Measurements from ENCODE around the gene NSUN4. TPM values are rescaled to one million over a fixed set of nuclear protein-coding genes. Genes with fewer than 3 reads are reported as not detected.

The NSUN4 gene
- total RNA-seq, 4 donors from 2014 or later = 23.4 to 40.0 (median 34.9) TPM

DNA sequence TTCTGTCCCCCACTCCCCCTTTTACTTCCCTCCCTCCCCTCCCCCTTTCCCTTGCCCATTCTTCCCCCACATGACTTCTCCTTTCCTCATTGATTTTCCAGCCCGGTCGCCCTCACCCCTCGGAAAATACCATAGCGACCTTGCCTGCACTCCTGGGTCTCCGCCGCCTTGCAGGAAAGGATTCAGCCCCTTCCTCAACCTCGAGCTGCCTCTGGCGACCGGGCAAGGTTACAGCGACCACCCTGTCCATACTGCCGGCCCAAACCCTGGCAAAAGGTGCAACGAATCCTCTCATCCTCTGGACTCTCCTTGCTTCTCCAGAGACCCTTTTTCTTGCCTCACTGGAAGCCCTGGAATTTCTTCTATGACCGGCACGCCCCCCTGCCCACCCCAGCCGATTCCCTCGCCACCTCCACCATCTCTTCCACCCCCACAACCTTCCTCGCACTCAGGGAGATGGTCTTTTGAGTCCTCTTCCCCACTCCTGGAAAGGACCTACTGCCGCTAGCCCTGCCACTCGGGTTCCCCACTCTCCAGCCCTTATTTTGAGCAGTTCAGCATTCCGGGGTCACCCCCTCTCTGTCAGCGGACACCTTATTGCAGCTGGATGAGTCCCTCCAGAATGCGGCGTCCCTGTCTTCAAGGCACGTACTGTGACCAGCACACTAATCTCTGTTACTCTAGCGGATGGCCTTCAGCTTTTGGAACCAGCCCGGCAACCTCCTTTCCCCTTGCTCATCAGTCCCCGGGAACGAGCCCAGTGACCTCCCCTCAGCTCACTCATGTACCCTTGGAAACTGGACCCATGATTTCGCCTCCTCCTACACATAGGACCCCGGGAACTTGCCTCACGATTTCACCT, 846 bp downstream of the NSUN4 start:
- intact Hi-C loops (cut with DNase I) = loop anchor here (5.0 kb wide), 1 partner anchor 39 kb away; the partner anchor contains the start of genes LRRC41 and UQCRH
- peaks cover 13 to 15% of the 10 kb centered on the region in 2 donors for H3K36me3 ChIP-seq
- peak in 1 of 2 donors; percentile 3 for DNase-seq
- no peaks in the 10 kb centered on the region for H3K27me3 ChIP-seq
- no peaks in the 10 kb centered on the region for H3K9me3 ChIP-seq
- 54 to 59% methylated on average over 31 of the region's 31 CpGs for WGBS, 2 donors
- no peak for TF ChIP-seq POLR2A (IDR thresholded peaks at IDR 0.05)
- TF ChIP-seq, protein P1, sequence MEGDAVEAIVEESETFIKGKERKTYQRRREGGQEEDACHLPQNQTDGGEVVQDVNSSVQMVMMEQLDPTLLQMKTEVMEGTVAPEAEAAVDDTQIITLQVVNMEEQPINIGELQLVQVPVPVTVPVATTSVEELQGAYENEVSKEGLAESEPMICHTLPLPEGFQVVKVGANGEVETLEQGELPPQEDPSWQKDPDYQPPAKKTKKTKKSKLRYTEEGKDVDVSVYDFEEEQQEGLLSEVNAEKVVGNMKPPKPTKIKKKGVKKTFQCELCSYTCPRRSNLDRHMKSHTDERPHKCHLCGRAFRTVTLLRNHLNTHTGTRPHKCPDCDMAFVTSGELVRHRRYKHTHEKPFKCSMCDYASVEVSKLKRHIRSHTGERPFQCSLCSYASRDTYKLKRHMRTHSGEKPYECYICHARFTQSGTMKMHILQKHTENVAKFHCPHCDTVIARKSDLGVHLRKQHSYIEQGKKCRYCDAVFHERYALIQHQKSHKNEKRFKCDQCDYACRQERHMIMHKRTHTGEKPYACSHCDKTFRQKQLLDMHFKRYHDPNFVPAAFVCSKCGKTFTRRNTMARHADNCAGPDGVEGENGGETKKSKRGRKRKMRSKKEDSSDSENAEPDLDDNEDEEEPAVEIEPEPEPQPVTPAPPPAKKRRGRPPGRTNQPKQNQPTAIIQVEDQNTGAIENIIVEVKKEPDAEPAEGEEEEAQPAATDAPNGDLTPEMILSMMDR (IDR thresholded peaks at IDR 0.05) = no peak
- peak overlapping the region in 1 of 3 donors; percentile 50 for H3K4me3 ChIP-seq (replicated peaks in 1 of 3)
- peaks cover 0 to 6% of the 10 kb centered on the region in 2 donors for H3K4me1 ChIP-seq
- H3K27ac ChIP-seq = peak overlapping the region; percentile 93 to 98 (median 98)

DNA sequence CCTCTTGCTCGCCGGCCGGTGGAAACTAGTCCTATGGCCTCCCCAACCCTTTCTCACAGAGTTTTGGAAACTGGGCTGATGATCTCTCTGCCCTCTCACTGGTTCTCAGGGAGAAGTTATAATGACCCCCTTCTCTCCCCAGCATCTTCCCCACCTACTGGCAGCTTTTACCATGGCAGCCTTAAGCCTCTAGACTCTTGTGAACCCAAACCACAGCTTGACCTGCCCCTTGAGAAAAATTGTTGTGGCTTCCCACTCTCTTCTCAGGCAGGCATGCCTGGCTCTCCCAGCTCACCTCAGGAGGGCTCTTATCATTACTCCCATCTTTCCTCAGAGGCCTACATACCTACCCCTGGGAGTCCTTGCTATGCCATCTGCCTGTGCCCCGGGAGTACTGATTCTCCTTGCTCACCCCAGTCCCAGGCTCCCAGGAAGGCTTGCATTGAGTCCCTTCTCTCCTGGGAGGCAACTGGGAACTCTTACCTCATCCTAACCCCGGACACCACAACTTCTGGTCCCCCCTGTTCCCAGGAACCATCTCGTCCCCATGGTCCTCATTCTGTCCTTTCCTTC, 1.6 kb downstream of the NSUN4 start:
- 91 to 93% methylated on average over 6 of the region's 6 CpGs for WGBS, 2 donors
- peaks cover 20 to 21% of the 10 kb centered on the region in 2 donors for H3K36me3 ChIP-seq
- TF ChIP-seq POLR2A (IDR thresholded peaks at IDR 0.05) = no peak
- TF ChIP-seq, protein P1 (IDR thresholded peaks at IDR 0.05) = no peak
- H3K9me3 ChIP-seq = no peaks in the 10 kb centered on the region
- no peak for DNase-seq
- peaks cover 0 to 6% of the 10 kb centered on the region in 2 donors for H3K4me1 ChIP-seq
- peak overlapping the region in 2 of 3 donors; percentile 28 to 98 for H3K27ac ChIP-seq
- intact Hi-C loops (cut with DNase I) = loop anchor here (5.0 kb wide), 1 partner anchor 40 kb away; the partner anchor contains the start of genes LRRC41 and UQCRH
- H3K27me3 ChIP-seq = no peaks in the 10 kb centered on the region
- H3K4me3 ChIP-seq (replicated peaks in 1 of 3) = no peak overlapping the region

- H3K4me1 ChIP-seq = peaks cover 0 to 12% of the 10 kb centered on the region in 2 donors
- WGBS, 2 donors = 94 to 96% methylated on average over 8 of the region's 8 CpGs
- no peak overlapping the region for H3K27ac ChIP-seq
- H3K9me3 ChIP-seq = no peaks in the 10 kb centered on the region
- no peak for DNase-seq
- H3K27me3 ChIP-seq = no peaks in the 10 kb centered on the region
- H3K4me3 ChIP-seq (replicated peaks in 1 of 3) = no peak overlapping the region
- intact Hi-C loops (cut with DNase I) = loop anchor here (5.0 kb wide), 1 partner anchor 41 kb away; the partner anchor contains the start of genes LRRC41 and UQCRH
- no peak for TF ChIP-seq POLR2A (IDR thresholded peaks at IDR 0.05)
- TF ChIP-seq, protein P1 (IDR thresholded peaks at IDR 0.05) = no peak
- H3K36me3 ChIP-seq = peaks cover 21 to 24% of the 10 kb centered on the region in 2 donors
Measured at GRCh38 chr1:46342677-46343350, 2.2 kb downstream of the NSUN4 start.

DNA sequence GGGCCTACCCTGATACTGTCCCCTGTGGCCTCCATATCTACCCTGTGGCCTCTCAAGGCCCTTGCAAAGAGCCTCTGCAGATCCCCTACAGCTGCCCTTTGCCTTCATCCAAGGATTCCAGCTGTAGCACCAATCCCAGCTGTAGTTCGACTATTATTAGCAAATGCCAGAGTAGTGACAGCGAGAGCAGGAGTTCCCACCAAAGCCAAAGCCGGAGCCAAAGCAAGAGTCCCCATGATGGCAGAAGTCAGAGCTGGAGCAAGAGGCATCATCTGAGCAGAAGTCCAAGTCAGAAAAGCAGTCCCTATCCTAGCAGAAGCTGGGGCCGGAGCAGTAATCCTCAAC, 2.7 kb downstream of the NSUN4 start:
- WGBS, 2 donors = 90 to 91% methylated on average over 4 of the region's 4 CpGs

More for the DNA sequence above, 2.7 kb downstream of the NSUN4 start:
- intact Hi-C loops (cut with DNase I) = loop anchor here (5.0 kb wide), 1 partner anchor 41 kb away; the partner anchor contains the start of genes LRRC41 and UQCRH
- TF ChIP-seq, protein P1 (IDR thresholded peaks at IDR 0.05) = no peak
- no peak for TF ChIP-seq POLR2A (IDR thresholded peaks at IDR 0.05)
- H3K4me3 ChIP-seq (replicated peaks in 1 of 3) = no peak overlapping the region
- no peak overlapping the region for H3K27ac ChIP-seq
- no peaks in the 10 kb centered on the region for H3K27me3 ChIP-seq
- no peaks in the 10 kb centered on the region for H3K9me3 ChIP-seq
- DNase-seq = no peak
- peaks cover 21 to 24% of the 10 kb centered on the region in 2 donors for H3K36me3 ChIP-seq
- H3K4me1 ChIP-seq = peaks cover 0 to 14% of the 10 kb centered on the region in 2 donors

Measured in thyroid gland (tissue), 4 donors.